ENCODE data around the gene IDH3G.

- TF ChIP-seq CTCF (conservative IDR thresholded peaks at IDR 0.05; ENCODE audit: low read depth in 2 of 2): no peak
- no peak for TF ChIP-seq JUNB (IDR thresholded peaks at IDR 0.05; ENCODE audit: unreplicated experiment)
- TF ChIP-seq EZH2 (IDR thresholded peaks at IDR 0.05; ENCODE audit: low read depth, unreplicated experiment): no peak
- TF ChIP-seq EZH2phosphoT487 (IDR thresholded peaks at IDR 0.05; ENCODE audit: unreplicated experiment): no peak
- TF ChIP-seq POLR2AphosphoS5 (IDR thresholded peaks at IDR 0.05; ENCODE audit: low read depth): no peak
- no peak for TF ChIP-seq STAT1 (IDR thresholded peaks at IDR 0.05; ENCODE audit: unreplicated experiment)
- no peak for TF ChIP-seq NANOG (IDR thresholded peaks at IDR 0.05; ENCODE audit: borderline replicate concordance)
Observed at GRCh38 chrX:153829549-153829798, 35.3 kb upstream of the IDH3G start.
